ENCODE results near the gene SUPT3H. TPM values are rescaled to one million over a fixed set of nuclear protein-coding genes. Genes with fewer than 3 reads are reported as not detected.
A peak's percentile ranks its signal among the peaks of the same experiment; 100 is the strongest.

The SUPT3H gene
- polyA plus RNA-seq, 1 donor (not counting 4 experiments of a cell fraction or from before 2014, with no cell fraction given): 7.6 TPM

DNA sequence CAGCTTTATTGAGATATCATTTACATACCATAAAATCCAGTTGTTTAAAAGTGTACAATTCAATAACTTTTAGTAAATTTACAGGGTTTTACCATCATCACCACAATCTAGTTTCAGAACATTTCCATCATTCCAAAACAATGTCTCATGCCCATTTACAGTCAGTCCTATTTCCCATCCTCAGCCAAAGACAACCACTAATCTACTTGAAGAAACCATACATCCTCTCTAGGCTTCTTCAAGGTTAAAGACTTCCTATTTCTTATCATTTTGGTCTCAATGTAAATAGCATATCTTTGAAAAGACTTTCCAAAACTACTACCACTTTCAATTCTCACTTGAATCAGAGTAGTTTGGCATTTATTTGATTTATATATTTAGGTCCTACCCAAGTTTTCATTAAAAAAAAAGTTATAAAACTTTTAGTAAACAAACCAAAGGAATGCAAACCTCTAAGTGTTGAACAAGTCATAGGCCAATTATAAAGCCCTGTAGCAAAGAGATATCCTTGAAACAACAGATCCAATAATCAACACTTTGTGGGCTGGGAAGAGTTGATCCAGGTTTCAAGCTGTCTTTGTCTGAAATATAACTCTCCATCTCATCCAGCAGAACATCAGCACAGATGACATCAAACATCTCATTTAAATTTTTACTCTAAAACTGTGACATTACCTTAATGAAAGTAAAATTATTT, 260.9 kb downstream of the SUPT3H start:
- peak; percentile 57 for FAIRE-seq
- Histone ChIP-seq H4K20me1 (ENCODE audit: control insufficient read depth, extremely low read depth, insufficient read depth, low read length) (no peaks in the 10 kb centered on the region), H3K9me3 (ENCODE audit: control insufficient read depth, low read depth, low read length) (no peaks in the 10 kb centered on the region), H2AFZ (ENCODE audit: control insufficient read depth, low read length) (no peak overlapping the region), H3K36me3 (ENCODE audit: control insufficient read depth in 2 of 2, extremely low read depth in 1 of 2, insufficient read depth in 2 of 2, low read length in 2 of 2) (no peaks in the 10 kb centered on the region), H3K4me2 (ENCODE audit: control insufficient read depth, extremely low read depth, insufficient read depth, low read depth, low read length) (peak overlapping the region; percentile 17), H3K9me1 (ENCODE audit: control insufficient read depth, extremely low read depth, insufficient read depth, low read length) (no peaks in the 10 kb centered on the region), H3K9ac (ENCODE audit: control insufficient read depth, extremely low read depth, insufficient read depth, low read length) (no peak overlapping the region), H3K27ac (ENCODE audit: control insufficient read depth, insufficient read depth, low read length) (no peak overlapping the region), H3K4me1 (ENCODE audit: control insufficient read depth, extremely low read depth, insufficient read depth, low read length) (peaks cover 4% of the 10 kb centered on the region), H3K27me3 (ENCODE audit: control insufficient read depth, extremely low read depth, insufficient read depth, low read length) (no peaks in the 10 kb centered on the region), H3K4me3 (ENCODE audit: control insufficient read depth in 2 of 3, extremely low read depth in 1 of 3, insufficient read depth in 2 of 3, low read depth in 1 of 3, low read length in 3 of 3) (no peak overlapping the region), H3K79me2 (ENCODE audit: control insufficient read depth, insufficient read depth, low read length) (no peaks in the 10 kb centered on the region)
- DNase-seq (ENCODE audit: low read depth, low spot score): no peak
- TF ChIP-seq, protein P1, sequence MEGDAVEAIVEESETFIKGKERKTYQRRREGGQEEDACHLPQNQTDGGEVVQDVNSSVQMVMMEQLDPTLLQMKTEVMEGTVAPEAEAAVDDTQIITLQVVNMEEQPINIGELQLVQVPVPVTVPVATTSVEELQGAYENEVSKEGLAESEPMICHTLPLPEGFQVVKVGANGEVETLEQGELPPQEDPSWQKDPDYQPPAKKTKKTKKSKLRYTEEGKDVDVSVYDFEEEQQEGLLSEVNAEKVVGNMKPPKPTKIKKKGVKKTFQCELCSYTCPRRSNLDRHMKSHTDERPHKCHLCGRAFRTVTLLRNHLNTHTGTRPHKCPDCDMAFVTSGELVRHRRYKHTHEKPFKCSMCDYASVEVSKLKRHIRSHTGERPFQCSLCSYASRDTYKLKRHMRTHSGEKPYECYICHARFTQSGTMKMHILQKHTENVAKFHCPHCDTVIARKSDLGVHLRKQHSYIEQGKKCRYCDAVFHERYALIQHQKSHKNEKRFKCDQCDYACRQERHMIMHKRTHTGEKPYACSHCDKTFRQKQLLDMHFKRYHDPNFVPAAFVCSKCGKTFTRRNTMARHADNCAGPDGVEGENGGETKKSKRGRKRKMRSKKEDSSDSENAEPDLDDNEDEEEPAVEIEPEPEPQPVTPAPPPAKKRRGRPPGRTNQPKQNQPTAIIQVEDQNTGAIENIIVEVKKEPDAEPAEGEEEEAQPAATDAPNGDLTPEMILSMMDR (optimal IDR thresholded peaks at IDR 0.05 in 1 of 3, IDR thresholded peaks at IDR 0.05 in 1 of 3, conservative IDR thresholded peaks at IDR 0.05 in 1 of 3; ENCODE audit: extremely low read depth in 1 of 3, insufficient read depth in 2 of 3, low read length in 3 of 3): no peak
- no peak for TF ChIP-seq EZH2 (IDR thresholded peaks at IDR 0.05; ENCODE audit: low read length)
- dilution Hi-C loops (cut with MboI; ENCODE audit: extremely low pct_ligation_motif_present, low sequenced_read_pairs): no loop called here

DNA sequence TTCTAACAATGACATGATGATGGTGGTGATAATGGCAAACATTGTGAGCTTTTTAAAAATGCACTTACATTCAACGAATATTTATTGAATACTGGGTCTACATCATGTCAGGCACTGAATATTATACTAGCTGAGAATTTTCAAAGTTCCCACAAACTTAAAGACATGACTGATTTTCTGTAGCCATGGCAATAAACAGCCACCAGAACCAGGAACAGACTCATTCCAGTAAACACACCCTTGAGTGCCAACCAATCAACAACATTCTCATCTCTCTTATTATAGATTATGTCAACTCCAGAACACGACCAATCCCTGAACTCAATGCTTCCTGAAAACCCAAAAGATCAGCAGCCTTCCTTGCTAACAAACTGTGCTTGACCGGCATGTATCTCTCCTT, 262.0 kb downstream of the SUPT3H start:
- Histone ChIP-seq H3K9ac (ENCODE audit: control insufficient read depth, extremely low read depth, insufficient read depth, low read length) (no peak overlapping the region), H4K20me1 (ENCODE audit: control insufficient read depth, extremely low read depth, insufficient read depth, low read length) (no peaks in the 10 kb centered on the region), H3K27ac (ENCODE audit: control insufficient read depth, insufficient read depth, low read length) (no peak overlapping the region), H3K4me2 (ENCODE audit: control insufficient read depth, extremely low read depth, insufficient read depth, low read depth, low read length) (no peak overlapping the region), H3K4me1 (ENCODE audit: control insufficient read depth, extremely low read depth, insufficient read depth, low read length) (peaks cover 4% of the 10 kb centered on the region), H3K9me1 (ENCODE audit: control insufficient read depth, extremely low read depth, insufficient read depth, low read length) (no peaks in the 10 kb centered on the region), H3K27me3 (ENCODE audit: control insufficient read depth, extremely low read depth, insufficient read depth, low read length) (no peaks in the 10 kb centered on the region), H3K36me3 (ENCODE audit: control insufficient read depth in 2 of 2, extremely low read depth in 1 of 2, insufficient read depth in 2 of 2, low read length in 2 of 2) (no peaks in the 10 kb centered on the region), H2AFZ (ENCODE audit: control insufficient read depth, low read length) (no peak overlapping the region), H3K79me2 (ENCODE audit: control insufficient read depth, insufficient read depth, low read length) (no peaks in the 10 kb centered on the region), H3K4me3 (ENCODE audit: control insufficient read depth in 2 of 3, extremely low read depth in 1 of 3, insufficient read depth in 2 of 3, low read depth in 1 of 3, low read length in 3 of 3) (no peak overlapping the region), H3K9me3 (ENCODE audit: control insufficient read depth, low read depth, low read length) (no peaks in the 10 kb centered on the region)
- FAIRE-seq (no peak), DNase-seq (ENCODE audit: low read depth, low spot score) (no peak)
- dilution Hi-C loops (cut with MboI; ENCODE audit: extremely low pct_ligation_motif_present, low sequenced_read_pairs): no loop called here
- TF ChIP-seq, protein P1 (optimal IDR thresholded peaks at IDR 0.05 in 1 of 3, IDR thresholded peaks at IDR 0.05 in 1 of 3, conservative IDR thresholded peaks at IDR 0.05 in 1 of 3; ENCODE audit: extremely low read depth in 1 of 3, insufficient read depth in 2 of 3, low read length in 3 of 3): no peak
- no peak for TF ChIP-seq EZH2 (IDR thresholded peaks at IDR 0.05; ENCODE audit: low read length)
